CD4-positive, alpha-beta T cell treated with Interleukin-4 for 4 hours (primary cell): ENCODE results near the gene MYL5.
A peak's percentile ranks its signal among the peaks of the same experiment; 100 is the strongest.
"Not testable (repeated sequence)": the region's sequence is repeated elsewhere in the genome, so short reads cannot be mapped to it uniquely, and the experiment has no call there.

Source experiments
- DNase-seq: peaks from one replicate; pipeline ENCODE4 v3.0.0-alpha.2; 2020

The MYL5 gene

GRCh38 chr4:674172-675035 lies at the start of gene MYL5, which contains the start of gene ATP5ME:
Gene MYL5, plus strand, starts transcription at chr4:674542. Its CDS starts 3,485 bp downstream, at chr4:678027.
Gene ATP5ME, minus strand, starts transcription at chr4:674276. Its CDS starts 29 bp downstream, at chr4:674247.
- DNase-seq, result peak; percentile 96

GRCh38 chr4:624705-625590 lies 49.4 kb upstream of the MYL5 start, which contains the start of gene PDE6B:
Gene PDE6B, plus strand, starts transcription at chr4:625573. Its CDS starts 54 bp downstream, at chr4:625627.
- no peak for DNase-seq

DNA sequence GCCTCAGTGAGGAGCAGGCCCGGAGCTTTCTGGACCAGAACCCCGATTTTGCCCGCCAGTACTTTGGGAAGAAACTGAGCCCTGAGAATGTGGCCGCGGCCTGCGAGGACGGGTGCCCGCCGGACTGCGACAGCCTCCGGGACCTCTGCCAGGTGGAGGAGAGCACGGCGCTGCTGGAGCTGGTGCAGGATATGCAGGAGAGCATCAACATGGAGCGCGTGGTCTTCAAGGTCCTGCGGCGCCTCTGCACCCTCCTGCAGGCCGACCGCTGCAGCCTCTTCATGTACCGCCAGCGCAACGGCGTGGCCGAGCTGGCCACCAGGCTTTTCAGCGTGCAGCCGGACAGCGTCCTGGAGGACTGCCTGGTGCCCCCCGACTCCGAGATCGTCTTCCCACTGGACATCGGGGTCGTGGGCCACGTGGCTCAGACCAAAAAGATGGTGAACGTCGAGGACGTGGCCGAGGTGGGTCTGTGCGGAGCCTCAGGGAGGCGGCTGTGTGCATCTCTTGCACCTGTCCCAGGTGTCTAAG lies 48.6 kb upstream of the MYL5 start:
- DNase-seq, result no peak

DNA sequence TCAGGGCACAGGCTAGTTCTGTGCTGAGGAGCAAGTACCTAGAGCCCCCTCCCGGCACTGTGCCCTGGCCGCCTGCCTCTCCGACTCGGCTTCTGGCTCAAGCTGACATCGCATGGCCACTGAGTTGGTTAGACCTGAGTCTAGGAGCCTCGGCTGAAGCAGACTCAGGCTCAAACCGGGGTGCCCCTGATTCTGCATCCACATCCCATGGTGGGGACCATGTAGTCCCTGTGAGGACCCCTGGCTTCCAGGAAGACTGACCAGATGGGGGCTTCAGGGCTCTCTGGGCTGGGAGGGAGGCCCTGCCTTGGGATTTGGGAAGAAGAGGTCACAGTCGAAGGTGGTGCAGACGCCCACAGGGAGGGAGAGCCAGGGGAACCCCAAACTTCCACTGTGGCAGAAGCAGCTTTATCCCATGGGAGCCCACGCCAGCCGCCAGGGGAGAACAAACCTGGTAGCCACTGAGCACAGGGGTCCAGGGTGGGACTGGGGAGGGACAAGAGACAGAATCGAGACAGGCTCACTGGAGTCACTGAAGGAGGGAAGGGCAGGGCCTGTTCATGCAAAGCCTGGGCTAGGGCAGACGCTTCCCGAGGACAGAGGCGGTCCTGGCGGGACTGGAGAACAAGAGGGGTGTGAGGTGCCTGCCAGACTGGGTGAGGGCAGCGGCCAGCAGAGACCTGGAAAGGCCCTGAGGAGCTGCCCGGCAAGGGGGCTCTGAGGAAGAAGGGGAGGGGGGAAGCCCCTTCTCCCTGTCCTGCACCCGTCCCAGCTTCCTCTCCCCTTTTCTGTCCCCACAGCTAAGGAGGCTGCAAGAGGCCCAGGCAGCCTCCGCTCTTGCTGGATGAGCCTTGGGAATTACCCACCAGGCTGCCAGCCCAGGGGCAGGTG lies 47.9 kb upstream of the MYL5 start:
- no peak for DNase-seq

DNA sequence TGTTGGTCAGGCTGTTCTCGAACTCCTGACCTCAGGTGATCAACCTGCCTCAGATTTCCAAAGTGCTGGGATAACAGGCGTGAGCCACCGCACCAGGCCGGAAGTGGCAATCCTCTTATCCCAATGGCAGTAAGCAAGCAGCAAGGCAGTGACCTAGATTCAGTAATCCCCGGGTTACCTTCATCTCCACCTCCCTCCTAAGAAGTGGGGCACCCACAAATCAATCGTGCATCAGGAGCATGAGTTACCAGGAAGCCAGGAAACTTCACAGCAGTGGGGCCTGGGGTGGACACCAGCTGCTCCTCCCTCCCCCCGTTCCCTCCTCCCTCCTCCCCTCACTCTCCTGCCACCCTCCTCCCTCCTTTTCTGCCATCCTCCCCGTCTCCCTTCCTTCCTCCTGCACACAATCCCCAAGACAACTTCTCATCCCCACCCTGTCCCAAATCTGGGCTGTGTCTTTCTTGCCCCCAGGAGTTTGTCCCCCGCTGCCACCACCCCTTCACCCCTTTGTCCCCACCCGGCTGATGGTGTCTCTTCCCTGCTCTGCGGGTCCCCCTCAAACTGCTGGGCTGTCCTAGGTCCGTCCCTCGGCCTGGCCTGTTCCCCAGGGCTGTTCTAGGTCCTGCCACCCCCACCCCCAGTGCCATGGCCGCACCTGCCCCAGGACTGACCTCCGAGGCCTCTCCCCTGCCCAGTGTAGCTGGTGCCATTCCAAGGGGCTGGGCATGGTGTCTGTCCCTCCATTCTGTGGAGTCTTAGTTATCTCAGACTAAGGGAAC lies 46.8 kb upstream of the MYL5 start:
- no peak for DNase-seq

DNA sequence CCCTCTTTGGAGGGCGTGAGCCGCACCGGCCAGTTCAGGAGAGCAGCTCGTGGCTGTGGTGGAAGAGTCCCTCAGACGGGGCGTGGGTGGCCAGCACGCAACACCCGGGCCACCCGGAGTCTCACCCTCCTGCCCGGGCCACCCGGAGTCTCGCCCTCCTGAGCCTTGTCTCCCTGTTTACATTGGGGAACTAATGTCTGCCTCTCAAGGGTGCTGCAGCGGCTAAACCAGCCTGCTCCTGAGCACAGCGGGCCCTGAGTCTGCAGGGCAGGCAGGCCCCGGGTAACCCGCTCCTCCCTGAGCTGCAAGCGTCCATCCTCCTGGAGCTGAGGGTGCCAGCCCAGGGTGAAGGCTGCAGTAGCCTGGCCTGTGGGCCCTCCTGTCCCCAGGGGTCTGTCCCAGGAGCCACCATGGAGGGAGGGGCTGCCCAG lies 46.0 kb upstream of the MYL5 start:
- DNase-seq, result no peak

DNA sequence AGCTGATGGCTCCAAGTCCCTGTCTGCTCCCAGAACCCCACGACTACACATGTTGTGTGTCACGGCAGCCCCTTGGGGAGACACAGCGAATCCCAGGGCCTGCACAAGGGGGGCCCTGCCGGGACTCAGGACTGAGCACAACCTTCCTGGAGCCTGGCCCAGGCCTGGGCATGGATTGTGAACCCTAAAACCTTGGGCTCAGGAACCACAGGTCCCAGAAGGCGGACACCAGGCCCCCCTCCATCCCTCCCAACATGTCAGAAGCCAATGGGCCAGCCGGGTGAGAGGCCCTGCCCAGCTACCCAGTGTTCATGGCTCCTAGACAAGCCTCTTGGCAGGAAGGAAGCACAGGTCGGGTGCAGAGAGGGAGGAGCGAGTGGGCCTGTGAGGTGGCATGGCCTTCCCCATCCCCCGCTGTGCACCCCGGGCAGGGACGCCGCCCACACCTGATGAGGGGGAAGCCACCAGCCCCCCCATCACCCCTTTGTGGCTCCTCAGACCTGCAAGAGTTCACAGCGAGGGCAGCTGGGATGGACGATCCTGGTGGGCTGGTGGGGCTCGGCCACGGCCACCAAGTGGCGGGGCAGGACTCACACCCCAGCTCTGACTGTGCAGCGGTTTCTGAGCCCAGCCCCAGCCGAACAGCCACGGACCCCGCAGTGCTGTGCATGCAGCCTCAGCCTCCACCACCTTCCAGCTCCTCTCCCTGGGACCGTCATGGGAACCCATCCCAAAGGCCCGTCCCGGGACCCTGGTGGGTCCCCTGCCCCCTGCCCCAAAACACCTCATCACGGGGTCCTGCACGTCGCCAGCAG lies 45.3 kb upstream of the MYL5 start:
- DNase-seq, result no peak

DNA sequence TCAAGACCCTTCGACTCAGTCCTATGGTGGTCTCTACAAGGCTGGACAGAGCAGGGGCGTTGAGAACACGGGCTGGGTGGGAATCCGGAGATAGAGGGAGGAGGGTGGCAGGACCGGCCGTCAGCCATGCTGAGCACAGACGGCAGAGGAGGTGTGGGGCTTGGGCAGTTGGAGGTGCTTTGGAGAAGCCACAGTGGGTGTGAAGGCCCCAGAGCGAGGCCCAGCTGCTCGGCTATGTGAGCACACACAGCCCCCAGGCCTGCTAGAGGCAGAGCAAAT lies 44.8 kb upstream of the MYL5 start:
- no peak for DNase-seq

DNA sequence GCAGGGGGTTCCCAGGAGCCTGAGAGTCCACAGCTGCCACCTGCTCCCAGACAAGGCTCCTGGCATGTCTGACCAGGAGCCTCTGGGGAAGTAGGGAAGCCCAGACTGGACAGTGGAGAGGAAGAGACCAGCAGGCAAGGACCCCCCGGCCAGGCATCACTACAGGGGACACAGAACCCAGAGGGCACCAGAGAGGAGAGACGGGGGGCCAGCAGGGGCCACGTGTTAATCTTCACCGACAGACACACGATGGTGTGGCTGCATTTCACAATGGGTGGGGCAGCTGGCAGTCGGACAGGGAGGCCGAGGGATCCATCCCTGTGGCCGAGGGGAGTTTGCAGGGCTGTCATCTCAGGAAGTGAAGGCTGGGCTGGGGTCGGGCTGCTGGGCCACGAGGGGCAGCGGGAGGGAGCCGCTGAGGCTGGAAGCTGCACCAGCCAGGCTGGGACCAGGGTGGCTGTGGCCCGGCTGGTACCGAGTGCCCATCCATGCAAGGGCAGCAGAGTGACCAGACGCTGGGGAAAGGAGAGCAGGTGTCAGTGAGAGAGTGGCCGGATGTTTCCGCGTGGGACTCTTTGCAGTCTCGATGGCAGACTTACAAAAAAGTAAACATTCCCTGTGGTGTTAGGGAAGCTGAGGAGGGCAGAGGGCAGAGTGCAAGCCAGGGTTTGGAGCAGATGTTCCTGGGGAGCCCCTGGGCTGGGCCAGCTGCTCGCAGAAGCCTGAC lies 44.3 kb upstream of the MYL5 start:
- no peak for DNase-seq

GRCh38 chr4:630656-631055 lies 43.7 kb upstream of the MYL5 start:
- DNase-seq, result no peak

- DNase-seq, result no peak
Measured at GRCh38 chr4:632196-632790, 42.0 kb upstream of the MYL5 start.

- DNase-seq, result no peak
Measured at GRCh38 chr4:632926-633325, 41.4 kb upstream of the MYL5 start.

DNA sequence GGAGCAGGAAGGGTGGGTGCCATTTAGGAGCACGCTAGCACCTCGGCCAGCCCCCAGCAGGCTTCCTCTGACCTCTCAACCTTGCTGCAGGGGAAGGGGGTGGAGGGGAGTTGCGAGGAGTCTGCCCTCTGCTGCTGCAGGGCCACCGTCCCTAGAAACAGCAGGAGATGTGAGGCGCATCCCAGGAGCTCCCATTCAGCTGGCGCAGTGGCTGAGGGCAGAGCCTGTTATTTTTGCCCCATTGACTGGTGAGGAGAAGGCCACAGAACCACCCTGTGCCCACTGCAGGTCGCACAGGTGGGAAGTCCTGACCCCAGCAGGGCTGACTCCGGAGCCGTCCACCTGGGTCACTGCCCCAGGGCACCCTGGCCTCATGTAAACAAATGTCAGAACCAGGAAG lies 40.9 kb upstream of the MYL5 start:
- DNase-seq, result no peak

DNA sequence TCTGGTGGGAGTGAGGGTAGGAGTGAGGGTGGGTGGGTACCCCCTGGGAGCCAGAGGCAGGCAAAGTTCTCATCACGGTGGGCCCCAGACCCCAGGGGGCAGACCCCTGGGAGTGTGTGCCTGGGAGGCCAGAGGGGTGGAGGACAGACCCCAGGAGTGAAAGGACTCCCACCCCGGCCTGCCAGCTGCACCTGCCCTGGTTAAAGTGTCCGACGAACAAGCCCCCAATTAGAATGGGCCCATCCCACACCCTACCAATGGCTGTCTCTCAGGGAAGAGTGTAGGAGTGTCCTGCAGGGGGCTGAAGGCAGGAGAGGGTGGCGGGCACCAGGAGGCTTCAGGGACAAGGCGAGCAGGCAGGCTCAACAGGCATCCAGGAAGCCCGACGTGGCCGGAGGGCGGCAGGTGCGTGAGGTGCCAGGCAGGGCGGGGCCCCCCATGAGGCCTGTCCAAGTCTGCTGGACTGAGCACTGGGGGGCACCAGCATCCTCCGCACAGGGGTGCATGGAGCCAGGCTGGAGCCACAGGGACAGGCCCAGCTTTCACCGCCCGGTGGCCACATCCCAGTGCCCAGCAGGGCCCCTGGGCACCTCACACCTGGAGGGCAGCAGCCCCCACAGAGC lies 40.3 kb upstream of the MYL5 start:
- DNase-seq, result no peak

DNA sequence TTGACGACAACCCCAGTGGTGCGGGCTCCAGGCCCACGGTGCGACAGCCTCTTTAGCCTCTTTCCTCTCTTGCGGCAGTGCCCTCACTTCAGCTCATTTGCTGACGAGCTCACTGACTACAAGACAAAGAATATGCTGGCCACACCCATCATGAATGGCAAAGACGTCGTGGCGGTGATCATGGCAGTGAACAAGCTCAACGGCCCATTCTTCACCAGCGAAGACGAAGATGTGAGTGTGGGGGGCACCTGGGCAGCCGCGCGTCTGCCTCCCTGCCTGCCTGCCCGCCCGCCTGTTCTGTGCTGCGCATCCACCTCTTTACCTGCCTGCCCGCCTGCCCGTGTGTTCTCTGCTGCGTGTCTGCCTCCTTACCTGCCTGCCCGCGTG lies 39.8 kb upstream of the MYL5 start:
- DNase-seq, result no peak

GRCh38 chr4:635066-635835 lies 39.1 kb upstream of the MYL5 start:
- not testable (repeated sequence) for DNase-seq

- no peak for DNase-seq
Measured at GRCh38 chr4:635851-636627, 38.3 kb upstream of the MYL5 start.
